A549 (cell line): Measurements from ENCODE around the gene TUBD1. TPM values are rescaled to one million over a fixed set of nuclear protein-coding genes. Genes with fewer than 3 reads are reported as not detected.

Experiments used
- ATAC-seq, 2 experiments: fragments of 200-7000 bp in 1 of 2; fragments of >200 bp in 1 of 2; cut with Nextera tagmentation in 1 of 2; cut with Tn5 transposase in 1 of 2; 3 replicates each; pipeline versions ENCODE4 v1.8.0 to v1.9.1; 2018 to 2020; ENCODE audit warnings: mild to moderate bottlenecking in 1 of 2, moderate library complexity in 1 of 2
- CTCF ChIA-PET: fragments of 300-600 bp; sonication (Branson Sonifier 250); formaldehyde crosslinking; extraction: SDS; loops from one replicate; lab custom pipeline; 2021; ENCODE audit warnings: antibody characterized with exemption, inconsistent platforms; lab: Yijun Ruan, JAX
- POLR2A ChIA-PET: fragments of 350-600 bp; formaldehyde crosslinking; extraction: SDS; loops from one replicate; lab custom pipeline; 2021; ENCODE audit warnings: antibody characterized with exemption, inconsistent platforms; lab: Yijun Ruan, JAX
- DNase-seq, 2 experiments: peaks; one replicate each; pipeline versions ENCODE4 v3.0.0 to v3.0.0-alpha.2; 2011 to 2016; ENCODE audit warnings: low read depth in 1 of 2, low spot score in 1 of 2
- FAIRE-seq: peaks from 2 replicates; lab custom pipeline; 2011; peaks lifted over from hg19 to GRCh38; lab: Jason Lieb, UNC
- H3K27ac ChIP-seq, 2 experiments: fragments of >200 bp; sonication (Bioruptor Twin); formaldehyde crosslinking; 3 replicates each; pipeline ENCODE4 v1.5.1; 2016 to 2017
- H3K4me1 ChIP-seq: fragments of >200 bp; sonication (Bioruptor Twin); formaldehyde crosslinking; 3 replicates; pipeline ENCODE4 v1.6.1; 2016
- H3K4me2 ChIP-seq: fragments of >200 bp; sonication (Bioruptor Twin); formaldehyde crosslinking; 3 replicates; pipeline ENCODE4 v1.6.1; 2016
- H3K4me3 ChIP-seq: fragments of >200 bp; sonication (Bioruptor Twin); formaldehyde crosslinking; 3 replicates; pipeline ENCODE4 v1.5.1; 2016
- H3K9me3 ChIP-seq: fragments of >200 bp; sonication (Bioruptor Twin); formaldehyde crosslinking; 3 replicates; pipeline ENCODE4 v1.6.1; 2016
- BCL3 ChIP-seq: fragments of >200 bp; sonication (Bioruptor Twin); formaldehyde crosslinking; IDR thresholded peaks from 3 replicates; pipeline ENCODE4 v1.6.1; 2016
- BHLHE40 ChIP-seq: IDR thresholded peaks from 2 replicates; pipeline ENCODE4 v1.6.1; 2012; ENCODE audit warnings: low read depth, low read length, inconsistent platforms
- CEBPB ChIP-seq, 2 experiments: fragments of >200 bp in 1 of 2; sonication (Bioruptor Twin) in 1 of 2; formaldehyde crosslinking in 1 of 2; IDR thresholded peaks; 2 replicates each; pipeline ENCODE4 v1.6.1; 2012 to 2016
- CHD2 ChIP-seq: fragments of 150-350 bp; IDR thresholded peaks from 2 replicates; pipeline ENCODE4 v1.6.1; 2014; ENCODE audit warnings: low read length; ENCODE audit not compliant: partially characterized antibody
- CTCF ChIP-seq: fragments of >200 bp; sonication (Bioruptor Twin); formaldehyde crosslinking; IDR thresholded peaks from 3 replicates; pipeline ENCODE4 v1.5.1; 2016
- E2F6 ChIP-seq: IDR thresholded peaks from 2 replicates; pipeline ENCODE4 v1.6.1; 2012; ENCODE audit warnings: low read depth, borderline replicate concordance
- EHF ChIP-seq: fragments of 250-450 bp; sonication (Bioruptor Pico); IDR thresholded peaks from 2 replicates; pipeline ENCODE4 v1.5.0; 2020; ENCODE audit warnings: mild to moderate bottlenecking
- EP300 ChIP-seq, 2 experiments: fragments of >200 bp; sonication (Bioruptor Twin); formaldehyde crosslinking; IDR thresholded peaks; 2 replicates in 1 of 2; 3 replicates in 1 of 2; pipeline ENCODE4 v1.6.1; 2016 to 2017
- FOSB ChIP-seq: fragments of 250-450 bp; sonication (Bioruptor Pico); IDR thresholded peaks from 2 replicates; pipeline ENCODE4 v1.5.0; 2020; ENCODE audit warnings: mild to moderate bottlenecking, moderate library complexity
- FOSL2 ChIP-seq, 2 experiments: fragments of 450-650 bp in 1 of 2; fragments of >200 bp in 1 of 2; sonication (Bioruptor Twin) in 1 of 2; formaldehyde crosslinking; IDR thresholded peaks; 2 replicates each; pipeline versions ENCODE4 v1.5.0 to v1.6.1; 2016 to 2020; ENCODE audit warnings: mild to moderate bottlenecking in 1 of 2, moderate library complexity in 1 of 2
- FOXS1 ChIP-seq: fragments of 250-450 bp; sonication (Bioruptor Pico); IDR thresholded peaks from 2 replicates; pipeline ENCODE4 v1.5.0; 2020; ENCODE audit warnings: mild to moderate bottlenecking, moderate library complexity
- GATA3 ChIP-seq: IDR thresholded peaks from 2 replicates; pipeline ENCODE4 v1.6.1; 2012; ENCODE audit warnings: borderline replicate concordance
- HDAC2 ChIP-seq: fragments of 200-600 bp; sonication (generic); IDR thresholded peaks from 2 replicates; pipeline ENCODE4 v1.6.1; 2016
- HES2 ChIP-seq: fragments of >200 bp; sonication (Bioruptor Twin); formaldehyde crosslinking; IDR thresholded peaks from 2 replicates; pipeline ENCODE4 v1.6.1; 2016
- HOXA7 ChIP-seq: fragments of 250-450 bp; sonication (Bioruptor Pico); IDR thresholded peaks from 2 replicates; pipeline ENCODE4 v1.5.0; 2020; ENCODE audit warnings: mild to moderate bottlenecking, moderate library complexity
- HOXB13 ChIP-seq: fragments of 250-450 bp; sonication (Bioruptor Pico); IDR thresholded peaks from 2 replicates; pipeline ENCODE4 v1.5.0; 2020; ENCODE audit warnings: low read depth, mild to moderate bottlenecking, moderate library complexity
- KDM1A ChIP-seq: fragments of 200-600 bp; sonication (generic); IDR thresholded peaks from 2 replicates; pipeline ENCODE4 v1.6.1; 2016; ENCODE audit warnings: low read depth, mild to moderate bottlenecking
- MAFK ChIP-seq: fragments of 450-650 bp; IDR thresholded peaks from 2 replicates; pipeline ENCODE4 v1.6.1; 2014; ENCODE audit not compliant: partially characterized antibody
- MAZ ChIP-seq: fragments of 150-350 bp; IDR thresholded peaks from 2 replicates; pipeline ENCODE4 v1.6.1; 2014; ENCODE audit warnings: antibody characterized with exemption, low read depth, low read length, borderline replicate concordance
- NPAS2 ChIP-seq: fragments of 250-450 bp; sonication (Bioruptor Pico); IDR thresholded peaks from 2 replicates; pipeline ENCODE4 v1.8.0; 2022; ENCODE audit warnings: mild to moderate bottlenecking, moderate library complexity, borderline replicate concordance
- POLR2A ChIP-seq: IDR thresholded peaks from 2 replicates; pipeline ENCODE4 v1.6.1; 2012; ENCODE audit warnings: mild to moderate bottlenecking, low read length
- RAD21 ChIP-seq, 2 experiments: fragments of >200 bp in 1 of 2; sonication (Bioruptor Twin) in 1 of 2; formaldehyde crosslinking in 1 of 2; IDR thresholded peaks in 1 of 2; conservative IDR thresholded peaks in 1 of 2; 2 replicates in 1 of 2; 3 replicates in 1 of 2; pipeline ENCODE4 v1.6.1; 2012 to 2018; ENCODE audit warnings: inconsistent platforms in 1 of 2
- RNF2 ChIP-seq: fragments of 200-600 bp; sonication (generic); IDR thresholded peaks from 2 replicates; pipeline ENCODE4 v1.6.1; 2016; ENCODE audit warnings: low read depth, mild to moderate bottlenecking, antibody characterized with exemption, moderate library complexity, borderline replicate concordance
- SREBF2 ChIP-seq: fragments of 450-650 bp; IDR thresholded peaks from 2 replicates; pipeline ENCODE4 v1.6.1; 2014; ENCODE audit warnings: mild to moderate bottlenecking, moderate library complexity
- ZSCAN20 ChIP-seq: fragments of 250-450 bp; sonication (Bioruptor Pico); IDR thresholded peaks from 2 replicates; pipeline ENCODE4 v1.8.0; 2022; ENCODE audit warnings: mild to moderate bottlenecking, moderate library complexity
- WGBS: methylation state at CpG from one replicate; pipeline ENCODE4 v1.1.6; 2017; ENCODE audit errors: missing lambda C conversion rate; 5-methylcytosine and 5-hydroxymethylcytosine counted together
- polyA plus RNA-seq, 4 experiments: library from polyadenylated mRNA; depleted of rRNA in 3 of 4; stranded (reverse); fragments of >200 nt; fragmentation: RNase III in 1 of 4; extraction: RNeasy Plus Mini Kit Qiagen cat#74134 plus additional on column Dnase treatment in 1 of 4; gene quantifications; 2 replicates in 3 of 4; 3 replicates in 1 of 4; pipeline ENCODE4 v1.2.3, GENCODE V29; 2011 to 2017

The TUBD1 gene
- polyA plus RNA-seq, 2 of the 4 experiments (the other 2 are of a cell fraction) = 15.9 to 24.4 TPM

- peak; percentile 81 for ATAC-seq
- Histone ChIP-seq H3K4me2 (peak overlapping the region; percentile 79), H3K27ac (peak overlapping the region; percentile 68 to 85), H3K9me3 (no peaks in the 10 kb centered on the region)
- POLR2A ChIA-PET = interaction anchor here (0.5 to 2.3 kb wide), 14 partner anchors 9 to 273 kb away, joined by 3 to 12 read pairs (median 4); partner anchors contain the start of gene CLTC
- WGBS = 2% methylated on average over 25 of the region's 25 CpGs
- CTCF ChIA-PET = interaction anchor here (0.6 to 1.6 kb wide), 10 partner anchors 10 to 424 kb away, joined by 3 to 6 read pairs (median 3); no protein-coding TSS in a partner anchor
- 0 out of 2 replicates have a peak, but pooled peaks have one; percentile 41 for TF ChIP-seq FOSB (CRISPR knock-in tag)
- TF ChIP-seq HDAC2 = 0 out of 2 replicates have a peak, but pooled peaks have one; percentile 55
- TF ChIP-seq EHF (CRISPR knock-in tag) = no peak
- 0 out of 2 replicates have a peak, but pooled peaks have one; percentile 45 for TF ChIP-seq HOXA7 (CRISPR knock-in tag)
- peak; percentile 64 for TF ChIP-seq POLR2A
- TF ChIP-seq BHLHE40 = 0 out of 2 replicates have a peak, but pooled peaks have one; percentile 31
- TF ChIP-seq MAFK = no peak
- TF ChIP-seq FOSL2 (IDR thresholded peaks at IDR 0.05) = no peak
- peak; percentile 15; the same call in 1 of the 2 replicates for TF ChIP-seq FOSL2 (CRISPR knock-in tag; IDR thresholded peaks at IDR 0.05)
- TF ChIP-seq, all 56 proteins: peak for 6
- peak in 1 of 2 experiments; percentile 24 for DNase-seq
- Histone ChIP-seq H3K4me1 (peaks cover 32% of the 10 kb centered on the region), H3K4me3 (peak overlapping the region; percentile 59)
- FAIRE-seq = no peak
Measured at GRCh38 chr17:59892251-59892923, 356 bp downstream of the TUBD1 start.

GRCh38 chr17:59890720-59891119, 2.0 kb downstream of the TUBD1 start:
- 81% methylated on average over 2 of the region's 2 CpGs for WGBS
- no peak for TF ChIP-seq FOSL2 (IDR thresholded peaks at IDR 0.05)
- TF ChIP-seq FOSL2 (CRISPR knock-in tag; IDR thresholded peaks at IDR 0.05) = peak; percentile 19; the same call in 1 of the 2 replicates
- no peak for TF ChIP-seq BCL3
- H3K9me3 ChIP-seq = no peaks in the 10 kb centered on the region
- FAIRE-seq = no peak
- H3K4me1 ChIP-seq = peaks cover 22% of the 10 kb centered on the region
- DNase-seq = peak; percentile 48 to 58
- POLR2A ChIA-PET = interaction anchor here (2.3 kb wide), 1 partner anchor 44 kb away, joined by 9 read pairs; no protein-coding TSS in a partner anchor
- no peak for ATAC-seq
- CTCF ChIA-PET = interaction anchor here (1.6 kb wide), 1 partner anchor 23 kb away, joined by 6 read pairs; no protein-coding TSS in a partner anchor
- peak overlapping the region in 1 of 2 experiments; percentile 85; a peak in 1 of 6 replicates for H3K27ac ChIP-seq
- H3K4me3 ChIP-seq = no peak overlapping the region
- H3K4me2 ChIP-seq = peak overlapping the region; percentile 79

GRCh38 chr17:59888145-59888750, 4.5 kb downstream of the TUBD1 start:
- no peaks in the 10 kb centered on the region for H3K9me3 ChIP-seq
- no peak overlapping the region for H3K4me3 ChIP-seq
- FAIRE-seq (no peak), ATAC-seq (no peak), DNase-seq (no peak)
- WGBS = 95% methylated on average over 8 of the region's 8 CpGs
- H3K4me1 ChIP-seq = peaks cover 16% of the 10 kb centered on the region
- H3K4me2 ChIP-seq = no peak overlapping the region
- no peak overlapping the region for H3K27ac ChIP-seq
- CTCF ChIA-PET = interaction anchor here (0.6 to 1.6 kb wide), 5 partner anchors 10 to 697 kb away, joined by 3 to 8 read pairs (median 3); no protein-coding TSS in a partner anchor
- POLR2A ChIA-PET = no interaction called here
- TF ChIP-seq CEBPB (IDR thresholded peaks at IDR 0.05) (no peak), RNF2 (no peak), KDM1A (no peak), RAD21 (conservative IDR thresholded peaks at IDR 0.05 in 1 of 2, IDR thresholded peaks at IDR 0.05 in 1 of 2) (no peak), HDAC2 (no peak), SREBF2 (no peak), FOXS1 (no peak), HOXB13 (CRISPR knock-in tag) (no peak), FOSB (CRISPR knock-in tag) (no peak), E2F6 (no peak), CHD2 (no peak), CTCF (no peak), ZSCAN20 (CRISPR knock-in tag) (no peak), MAZ (no peak), NPAS2 (no peak), HES2 (no peak), GATA3 (no peak), EP300 (IDR thresholded peaks at IDR 0.05) (no peak)
